Loucy (cell line): Measurements from ENCODE around the gene TRIM15.
A peak's percentile ranks its signal among the peaks of the same experiment; 100 is the strongest.
"Not testable (repeated sequence)": the region's sequence is repeated elsewhere in the genome, so short reads cannot be mapped to it uniquely, and the experiment has no call there.

Experiments used
- H2AFZ ChIP-seq: fragments of 200-600 bp; sonication (generic); 2 replicates; pipeline ENCODE4 v1.6.0; 2016; ENCODE audit warnings: antibody characterized with exemption, mild to moderate bottlenecking, low read length, moderate library complexity
- H3F3A ChIP-seq: fragments of 200-600 bp; 2 replicates; pipeline ENCODE4 v1.6.0; 2016; ENCODE audit warnings: antibody characterized with exemption, low read depth, mild to moderate bottlenecking
- H3K27me3 ChIP-seq: fragments of 200-600 bp; sonication (generic); 2 replicates; pipeline ENCODE4 v1.6.1; 2014; ENCODE audit warnings: low read length, mild to moderate bottlenecking; ENCODE audit not compliant: insufficient read depth, poor library complexity, severe bottlenecking
- H3K36me3 ChIP-seq: fragments of 200-600 bp; sonication (generic); 2 replicates; pipeline ENCODE4 v1.6.1; 2016; ENCODE audit warnings: low read length; ENCODE audit not compliant: insufficient read depth
- H3K4me1 ChIP-seq: fragments of 200-600 bp; sonication (generic); 2 replicates; pipeline ENCODE4 v1.5.1; 2014; ENCODE audit warnings: low read length, mild to moderate bottlenecking; ENCODE audit not compliant: insufficient read depth, poor library complexity, severe bottlenecking
- H3K4me2 ChIP-seq: fragments of 200-600 bp; sonication (generic); 2 replicates; pipeline ENCODE4 v1.6.0; 2014; ENCODE audit warnings: antibody characterized with exemption, low read length, low read depth, mild to moderate bottlenecking; ENCODE audit not compliant: poor library complexity, severe bottlenecking
- H3K4me3 ChIP-seq: fragments of 200-600 bp; sonication (generic); 2 replicates; pipeline ENCODE4 v1.5.1; 2014; ENCODE audit warnings: low read length, mild to moderate bottlenecking, mixed read lengths; ENCODE audit not compliant: poor library complexity, severe bottlenecking
- H3K79me2 ChIP-seq: fragments of 200-600 bp; sonication (generic); 2 replicates; pipeline ENCODE4 v1.6.1; 2014; ENCODE audit warnings: low read length; ENCODE audit not compliant: insufficient read depth
- H3K9ac ChIP-seq: fragments of 200-600 bp; sonication (generic); 2 replicates; pipeline ENCODE4 v1.6.0; 2014; ENCODE audit warnings: mild to moderate bottlenecking, low read depth, low read length, moderate library complexity; ENCODE audit not compliant: poor library complexity, severe bottlenecking
- H3K9me2 ChIP-seq: fragments of 200-600 bp; sonication (generic); replicated peaks from 2 replicates; pipeline ENCODE4 v1.6.1; 2016; ENCODE audit warnings: low read depth, low read length, mixed read lengths
- H3K9me3 ChIP-seq: fragments of 200-600 bp; sonication (generic); 2 replicates; pipeline ENCODE4 v1.6.1; 2014; ENCODE audit warnings: mild to moderate bottlenecking, antibody characterized with exemption, low read length, low read depth; ENCODE audit not compliant: insufficient read depth
- H4K20me1 ChIP-seq: fragments of 200-600 bp; sonication (generic); 2 replicates; pipeline ENCODE4 v1.6.0; 2014; ENCODE audit warnings: antibody characterized with exemption, low read length, mild to moderate bottlenecking; ENCODE audit not compliant: insufficient read depth, poor library complexity, severe bottlenecking
- CTCF ChIP-seq: fragments of 200-600 bp; sonication (generic); conservative IDR thresholded peaks from 2 replicates; pipeline ENCODE4 v1.5.1; 2014; ENCODE audit warnings: mild to moderate bottlenecking, antibody characterized with exemption, low read length
- EZH2phosphoT487 ChIP-seq: fragments of 200-600 bp; IDR thresholded peaks from 2 replicates; pipeline ENCODE4 v1.6.1; 2018; ENCODE audit warnings: antibody characterized with exemption, mild to moderate bottlenecking, moderate library complexity, borderline replicate concordance

Gene TRIM15

DNA sequence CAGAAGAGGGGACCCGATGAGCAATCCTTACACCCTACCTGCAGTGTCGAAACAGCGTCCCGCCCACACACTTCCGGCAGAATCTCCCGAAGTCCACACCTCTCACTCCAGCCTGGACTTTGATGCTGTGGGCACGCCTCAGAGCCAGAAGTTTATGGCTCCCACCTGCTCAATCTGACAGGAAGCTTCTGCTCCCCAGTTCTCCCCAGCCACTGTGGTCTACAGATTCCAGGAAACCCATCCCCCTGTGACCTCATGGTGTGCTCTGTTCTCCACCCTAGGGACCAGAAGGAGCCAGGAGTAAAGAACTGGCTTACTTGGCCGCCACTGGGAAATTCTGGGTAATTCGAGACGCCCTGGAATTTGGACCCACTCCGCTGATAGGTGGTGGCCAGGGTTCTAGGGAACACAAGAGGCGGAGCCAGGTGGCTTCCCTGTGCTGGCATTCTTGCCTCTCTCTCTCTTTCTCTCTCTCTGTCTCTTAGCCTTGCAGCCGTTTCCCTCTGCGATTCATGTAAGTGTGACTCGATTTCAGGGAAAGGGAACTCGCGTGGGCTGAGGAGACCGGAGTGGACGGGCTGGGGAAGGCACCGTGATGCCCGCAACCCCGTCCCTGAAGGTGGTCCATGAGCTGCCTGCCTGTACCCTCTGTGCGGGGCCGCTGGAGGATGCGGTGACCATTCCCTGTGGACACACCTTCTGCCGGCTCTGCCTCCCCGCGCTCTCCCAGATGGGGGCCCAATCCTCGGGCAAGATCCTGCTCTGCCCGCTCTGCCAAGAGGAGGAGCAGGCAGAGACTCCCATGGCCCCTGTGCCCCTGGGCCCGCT, at the start of gene TRIM15:
Gene TRIM15, plus strand, starts transcription at position 457 of the 828 bp plus-strand sequence. Its CDS starts 139 bp downstream, at position 596.
- peak within 1 kb of the TSS; percentile 47 for H3K4me2 ChIP-seq
- no peaks in the 10 kb centered on the region for H3K36me3 ChIP-seq
- peak within 1 kb of the TSS; percentile 42 for H3K9ac ChIP-seq
- no peaks in the 10 kb centered on the region for H4K20me1 ChIP-seq
- no peaks in the 10 kb centered on the region for H3K9me3 ChIP-seq
- no peak within 1 kb of the TSS for H2AFZ ChIP-seq
- TF ChIP-seq EZH2phosphoT487 (no peak), CTCF (no peak)
- no peak within 1 kb of the TSS for H3K4me3 ChIP-seq
- H3K4me1 ChIP-seq = peaks cover 46% of the 10 kb centered on the region
- H3K79me2 ChIP-seq = no peaks in the 10 kb centered on the region
- peaks cover 3% of the 10 kb centered on the region; the same call in 1 of the 2 replicates for H3F3A ChIP-seq
- no peaks in the 10 kb centered on the region for H3K27me3 ChIP-seq
- no peaks in the 10 kb centered on the region for H3K9me2 ChIP-seq

DNA sequence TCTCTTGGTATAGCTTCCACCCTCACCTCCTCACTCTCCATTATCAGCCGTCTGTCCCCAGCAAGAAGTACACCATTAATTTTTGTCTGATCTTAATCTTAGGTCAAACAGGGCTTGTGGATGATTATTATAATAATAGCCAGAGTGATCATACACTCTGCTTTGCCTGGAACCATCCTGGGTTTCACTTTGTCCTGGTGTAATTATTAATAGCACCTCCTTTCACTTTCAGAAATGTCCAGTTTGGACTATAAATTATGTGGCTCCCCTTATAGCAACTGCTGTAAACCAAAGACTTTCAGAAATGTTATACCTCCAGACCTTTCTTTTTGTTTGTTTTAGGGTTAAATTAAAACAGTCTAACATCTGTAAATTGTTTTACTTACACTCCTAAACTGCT, 49.5 kb upstream of the TRIM15 start:
- H3K27me3 ChIP-seq = no peaks in the 10 kb centered on the region
- peak overlapping the region; percentile 12; the same call in 1 of the 2 replicates for H2AFZ ChIP-seq
- TF ChIP-seq EZH2phosphoT487 (no peak), CTCF (no peak)
- no peaks in the 10 kb centered on the region for H3K9me3 ChIP-seq
- H3K4me2 ChIP-seq = no peak overlapping the region
- H3K9ac ChIP-seq = no peak overlapping the region
- no peaks in the 10 kb centered on the region for H3K79me2 ChIP-seq
- no peaks in the 10 kb centered on the region for H4K20me1 ChIP-seq
- no peak overlapping the region for H3K4me3 ChIP-seq
- H3F3A ChIP-seq = no peaks in the 10 kb centered on the region
- no peaks in the 10 kb centered on the region for H3K36me3 ChIP-seq
- no peaks in the 10 kb centered on the region for H3K9me2 ChIP-seq
- peaks cover 10% of the 10 kb centered on the region for H3K4me1 ChIP-seq

GRCh38 chr6:30116724-30117123, 46.6 kb upstream of the TRIM15 start:
- no peak overlapping the region for H3K4me2 ChIP-seq

GRCh38 chr6:30118691-30119090, 44.7 kb upstream of the TRIM15 start:
- not testable (repeated sequence) for H3K79me2 ChIP-seq, H3K36me3 ChIP-seq, H3K4me2 ChIP-seq, H3K27me3 ChIP-seq, H3K9ac ChIP-seq, H3K4me3 ChIP-seq, H3K4me1 ChIP-seq, H2AFZ ChIP-seq, H3K9me2 ChIP-seq, H3F3A ChIP-seq, H4K20me1 ChIP-seq, H3K9me3 ChIP-seq

More at GRCh38 chr6:30116724-30117123, 46.6 kb upstream of the TRIM15 start:
- H3F3A ChIP-seq = no peaks in the 10 kb centered on the region
- H3K79me2 ChIP-seq = no peaks in the 10 kb centered on the region
- no peaks in the 10 kb centered on the region for H3K9me2 ChIP-seq
- no peaks in the 10 kb centered on the region for H3K9me3 ChIP-seq
- no peak overlapping the region for H3K9ac ChIP-seq
- no peaks in the 10 kb centered on the region for H3K36me3 ChIP-seq
- peak; percentile 26 for TF ChIP-seq CTCF
- no peak for TF ChIP-seq EZH2phosphoT487
- H3K4me3 ChIP-seq = no peak overlapping the region
- no peaks in the 10 kb centered on the region for H4K20me1 ChIP-seq
- peaks cover 7% of the 10 kb centered on the region for H3K4me1 ChIP-seq
- H3K27me3 ChIP-seq = no peaks in the 10 kb centered on the region
- no peak overlapping the region for H2AFZ ChIP-seq
